Stimulated activated naive CD8-positive, alpha-beta T cell treated with anti-CD3 and anti-CD28 coated beads, Interleukin-15, amount 100 ng/mL, for 72 hours (primary cell): ENCODE measurements around the gene ACSL3.
"Not testable (repeated sequence)": the region's sequence is repeated elsewhere in the genome, so short reads cannot be mapped to it uniquely, and the experiment has no call there.

Source experiments
- ATAC-seq: fragments of 150-1000 bp; cut with Tn5 transposase; 2 replicates; pipeline ENCODE4 v1.10.0; 2021; ENCODE audit warnings: mild to moderate bottlenecking, moderate library complexity
- DNase-seq, 2 donors: peaks; one replicate each; pipeline ENCODE4 v3.0.0; 2021 to 2022
- H3K27ac Mint-ChIP-seq, 2 donors: one replicate each; pipeline ENCODE4 v1.8.0; 2022; ENCODE audit warnings: mild to moderate bottlenecking in 2 of 2, mixed read lengths in 2 of 2, moderate library complexity in 2 of 2
- H3K27me3 Mint-ChIP-seq: one replicate; pipeline ENCODE4 v1.8.0; 2022; ENCODE audit warnings: mixed read lengths
- H3K4me1 Mint-ChIP-seq: one replicate; pipeline ENCODE4 v1.8.0; 2022; ENCODE audit warnings: mild to moderate bottlenecking, mixed read lengths
- H3K4me3 Mint-ChIP-seq, 2 donors: one replicate each; pipeline ENCODE4 v1.8.0; 2022; ENCODE audit warnings: mild to moderate bottlenecking in 2 of 2, mixed read lengths in 2 of 2, moderate library complexity in 1 of 2
- H3K9me3 Mint-ChIP-seq, 2 donors: one replicate each; pipeline ENCODE4 v1.8.0; 2022; ENCODE audit warnings: mixed read lengths in 2 of 2

ACSL3 gene

DNA sequence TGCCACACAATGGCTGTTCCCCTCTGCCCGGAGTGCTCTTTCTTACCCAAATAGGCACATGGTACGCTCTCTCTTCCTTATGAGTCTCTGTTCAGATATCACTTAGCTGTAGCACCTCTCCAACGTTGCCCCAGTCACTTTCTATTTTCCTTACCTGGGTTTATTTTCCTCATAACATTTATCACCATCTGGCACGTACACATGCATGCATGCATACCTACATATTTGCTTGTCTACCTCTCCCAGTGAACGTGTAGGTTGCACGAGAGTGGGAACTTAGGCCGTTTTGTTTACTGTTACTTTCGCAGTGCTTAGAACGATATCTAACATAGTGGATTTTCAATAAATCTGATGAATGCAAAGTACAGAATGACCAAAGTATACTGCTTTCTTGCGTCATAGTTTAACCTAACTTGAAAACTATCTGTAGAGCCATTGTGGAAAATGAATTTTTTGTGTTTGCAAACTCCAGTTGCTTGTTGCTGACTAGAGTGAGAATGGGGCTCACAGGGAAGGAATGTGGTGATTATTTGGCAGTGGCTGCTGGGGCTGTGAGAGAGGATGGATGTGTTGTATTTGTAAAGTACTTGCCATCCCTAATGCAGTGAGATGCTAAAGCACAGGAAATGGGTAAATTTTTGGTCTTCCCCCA lies 47.1 kb downstream of the ACSL3 start:
- ATAC-seq: no peak
- Mint-ChIP-seq H3K4me3 (no peak overlapping the region), H3K9me3 (no peaks in the 10 kb centered on the region), H3K27ac (peak overlapping the region in 1 of 2 donors; percentile 31), H3K27me3 (no peaks in the 10 kb centered on the region), H3K4me1 (peaks cover 43% of the 10 kb centered on the region)
- no peak for DNase-seq

DNA sequence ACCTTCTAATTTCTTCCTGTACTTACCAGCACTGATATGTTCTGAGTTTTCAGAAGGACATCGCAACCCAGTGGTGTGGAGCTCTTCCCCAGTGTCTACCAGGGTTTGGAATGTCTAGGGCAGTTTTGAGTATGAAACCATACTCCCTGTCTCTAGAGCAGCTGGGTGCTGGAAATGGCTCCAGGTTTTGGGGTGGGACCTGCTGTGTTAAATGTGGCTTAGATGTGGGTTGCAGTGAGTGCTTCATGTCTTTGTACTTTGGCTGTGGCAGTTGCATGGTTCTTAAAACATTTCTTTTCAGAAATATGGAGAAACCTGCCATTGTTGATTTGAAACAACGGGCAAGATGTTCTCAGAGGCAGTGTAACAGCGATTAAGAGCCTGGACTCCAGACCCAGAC lies 48.5 kb downstream of the ACSL3 start:
- H3K4me3 Mint-ChIP-seq: no peak overlapping the region
- DNase-seq (no peak), ATAC-seq (no peak)
- H3K27ac Mint-ChIP-seq: no peak overlapping the region
- H3K27me3 Mint-ChIP-seq: no peaks in the 10 kb centered on the region
- H3K9me3 Mint-ChIP-seq: no peaks in the 10 kb centered on the region
- H3K4me1 Mint-ChIP-seq: peaks cover 47% of the 10 kb centered on the region

DNA sequence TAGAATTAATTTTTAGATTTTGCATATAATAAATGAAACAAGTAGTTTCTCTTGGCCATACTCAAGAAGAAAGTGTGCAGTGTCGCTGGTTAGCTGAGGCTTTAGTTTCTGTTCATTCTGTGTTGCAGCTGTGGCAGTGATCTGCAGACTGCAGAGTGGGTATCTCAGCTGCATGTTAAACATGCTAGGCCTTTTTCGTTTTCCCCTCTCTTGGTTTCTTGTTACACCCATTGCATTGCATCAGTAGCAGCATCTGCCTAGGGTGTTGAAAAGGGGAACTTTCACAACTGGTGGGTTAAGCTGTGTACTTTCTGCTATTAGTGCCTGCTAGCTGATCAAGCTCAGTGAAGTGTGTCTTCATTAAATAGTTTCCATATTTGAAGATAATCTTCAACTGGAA lies 51.3 kb downstream of the ACSL3 start:
- Mint-ChIP-seq H3K27ac (peak overlapping the region in 1 of 2 donors; percentile 92), H3K9me3 (no peaks in the 10 kb centered on the region), H3K4me3 (peak overlapping the region in 1 of 2 donors; percentile 31), H3K27me3 (no peaks in the 10 kb centered on the region), H3K4me1 (peaks cover 32% of the 10 kb centered on the region)
- DNase-seq (peak; percentile 5 to 62), ATAC-seq (peak; percentile 100)

DNA sequence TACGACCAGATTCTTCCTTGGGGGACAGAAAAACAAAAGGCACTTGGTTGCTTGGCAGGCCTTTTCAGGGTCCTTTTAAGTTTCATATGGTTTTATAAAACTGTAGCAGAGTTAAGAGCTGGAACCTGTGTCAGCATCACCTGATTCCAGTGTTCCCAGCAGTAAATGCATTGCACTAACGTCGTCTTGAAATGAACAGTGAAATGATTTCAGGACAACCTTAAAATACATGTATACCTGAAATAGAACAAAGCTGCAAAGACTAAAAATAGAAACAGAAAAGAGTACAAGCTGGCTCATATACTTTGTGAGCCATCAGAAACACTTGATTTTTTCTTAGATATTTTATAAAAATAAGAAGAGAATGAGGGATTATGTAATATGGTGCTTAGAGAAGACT lies 51.9 kb downstream of the ACSL3 start:
- ATAC-seq (no peak), DNase-seq (no peak)
- no peak overlapping the region for H3K4me3 Mint-ChIP-seq
- H3K4me1 Mint-ChIP-seq: peaks cover 27% of the 10 kb centered on the region
- H3K9me3 Mint-ChIP-seq: no peaks in the 10 kb centered on the region
- peak overlapping the region; percentile 42 to 92 for H3K27ac Mint-ChIP-seq
- H3K27me3 Mint-ChIP-seq: no peaks in the 10 kb centered on the region

DNA sequence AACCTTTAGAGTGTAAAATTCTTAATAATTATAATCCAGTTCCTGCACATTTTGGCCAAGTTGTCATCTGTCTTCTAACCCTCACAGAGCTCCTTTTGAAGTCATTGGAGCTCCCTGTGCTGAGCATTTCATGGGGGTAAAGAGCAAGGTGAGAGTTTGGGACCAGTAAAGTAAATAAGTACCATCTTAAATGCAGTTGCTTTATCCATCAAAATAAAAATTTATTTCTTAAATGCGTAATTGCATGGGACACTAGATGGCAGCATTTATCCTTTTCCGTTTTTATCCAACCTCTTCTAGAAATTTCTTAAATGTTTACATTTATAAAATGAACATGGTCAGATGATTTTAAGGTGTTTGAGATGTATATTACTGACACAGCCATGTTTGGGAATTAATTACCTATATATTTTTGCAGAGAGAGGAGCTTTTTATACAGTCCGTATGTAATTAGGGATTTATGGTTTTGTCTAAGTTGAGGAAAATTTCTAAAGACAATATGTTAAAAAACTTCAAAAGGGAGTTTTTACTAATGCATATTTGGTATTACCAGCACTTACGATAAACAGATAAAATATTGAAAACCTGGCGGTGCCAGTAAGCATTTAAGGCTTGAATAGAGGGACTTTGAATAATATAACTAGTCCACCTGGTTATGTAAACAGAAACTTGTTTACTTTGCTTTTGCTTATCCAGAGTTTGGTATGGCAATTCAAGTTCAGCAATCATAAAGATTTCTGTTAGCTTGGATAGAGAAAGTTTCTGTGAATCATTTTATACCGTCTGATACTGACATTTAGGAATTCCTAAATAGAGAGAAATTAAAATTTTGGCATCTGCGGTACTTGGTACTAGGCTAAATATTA lies 54.5 kb downstream of the ACSL3 start:
- no peaks in the 10 kb centered on the region for H3K27me3 Mint-ChIP-seq
- DNase-seq (no peak), ATAC-seq (no peak)

DNA sequence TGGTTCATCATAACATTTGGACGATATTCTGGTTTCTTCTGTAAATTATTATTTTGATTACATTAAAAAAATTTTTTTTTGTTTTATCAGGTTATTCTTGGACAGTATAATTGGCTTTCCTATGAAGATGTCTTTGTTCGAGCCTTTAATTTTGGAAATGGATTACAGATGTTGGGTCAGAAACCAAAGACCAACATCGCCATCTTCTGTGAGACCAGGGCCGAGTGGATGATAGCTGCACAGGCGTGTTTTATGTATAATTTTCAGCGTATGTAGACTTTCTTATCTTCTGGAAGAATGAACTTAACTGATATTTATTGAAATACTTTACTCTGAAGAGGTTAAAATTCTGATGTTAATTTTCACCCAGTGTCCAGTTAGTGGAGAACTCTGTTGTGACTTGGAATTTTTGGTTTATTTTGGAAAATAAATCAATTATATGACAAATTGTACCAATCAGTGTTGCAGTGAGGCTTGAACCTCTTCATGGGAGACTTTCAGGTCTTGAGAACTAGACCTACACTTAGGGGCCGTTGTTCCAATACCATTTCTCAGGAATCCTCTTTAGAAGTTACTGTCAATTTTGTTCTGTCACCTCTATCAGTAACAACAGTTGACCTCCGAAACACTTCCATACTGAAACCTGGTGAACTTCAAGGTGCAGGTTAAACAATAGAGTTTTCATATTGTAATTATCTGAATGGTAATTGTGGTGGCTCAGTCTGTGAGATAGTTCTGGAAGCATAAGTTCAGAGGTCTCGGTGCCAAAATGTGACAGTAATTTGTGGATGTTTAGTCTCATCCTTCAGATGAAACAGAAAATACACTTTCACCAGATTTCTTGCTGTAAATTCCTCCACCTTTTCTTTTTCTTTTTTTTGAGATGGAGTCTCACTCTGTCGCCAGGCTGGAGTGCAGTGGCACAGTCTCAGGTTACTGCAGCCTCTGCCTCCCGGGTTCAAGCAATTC lies 55.7 kb downstream of the ACSL3 start:
- H3K4me3 Mint-ChIP-seq: no peak overlapping the region
- H3K4me1 Mint-ChIP-seq: peaks cover 20% of the 10 kb centered on the region
- H3K27me3 Mint-ChIP-seq: no peaks in the 10 kb centered on the region
- no peaks in the 10 kb centered on the region for H3K9me3 Mint-ChIP-seq
- H3K27ac Mint-ChIP-seq: no peak overlapping the region
- DNase-seq: no peak
- ATAC-seq: no peak

More for the DNA sequence above, 54.5 kb downstream of the ACSL3 start:
- no peak overlapping the region for H3K4me3 Mint-ChIP-seq
- peaks cover 26% of the 10 kb centered on the region for H3K4me1 Mint-ChIP-seq
- no peaks in the 10 kb centered on the region for H3K9me3 Mint-ChIP-seq
- no peak overlapping the region for H3K27ac Mint-ChIP-seq

DNA sequence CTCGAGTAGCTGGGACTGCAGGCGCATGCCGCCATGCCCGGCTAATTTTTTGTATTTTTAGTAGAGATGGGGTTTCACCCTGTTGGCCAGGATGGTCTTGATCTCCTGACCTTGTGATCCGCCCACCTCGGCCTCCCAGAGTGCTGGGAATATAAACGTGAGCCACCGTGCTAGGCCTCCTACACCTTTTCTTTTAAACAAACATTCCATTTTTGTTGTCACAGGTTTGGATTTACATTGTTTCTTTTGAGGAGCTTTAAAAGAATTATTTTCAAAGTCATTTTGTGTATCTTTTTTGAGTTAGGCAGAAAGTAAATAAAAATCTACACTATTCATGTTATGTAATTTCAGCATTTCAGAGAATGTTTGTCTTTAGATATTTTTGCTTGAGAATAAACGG lies 56.4 kb downstream of the ACSL3 start:
- not testable (repeated sequence) for H3K27ac Mint-ChIP-seq, ATAC-seq, DNase-seq, H3K4me3 Mint-ChIP-seq, H3K27me3 Mint-ChIP-seq, H3K9me3 Mint-ChIP-seq
- peaks cover 13% of the 10 kb centered on the region for H3K4me1 Mint-ChIP-seq

DNA sequence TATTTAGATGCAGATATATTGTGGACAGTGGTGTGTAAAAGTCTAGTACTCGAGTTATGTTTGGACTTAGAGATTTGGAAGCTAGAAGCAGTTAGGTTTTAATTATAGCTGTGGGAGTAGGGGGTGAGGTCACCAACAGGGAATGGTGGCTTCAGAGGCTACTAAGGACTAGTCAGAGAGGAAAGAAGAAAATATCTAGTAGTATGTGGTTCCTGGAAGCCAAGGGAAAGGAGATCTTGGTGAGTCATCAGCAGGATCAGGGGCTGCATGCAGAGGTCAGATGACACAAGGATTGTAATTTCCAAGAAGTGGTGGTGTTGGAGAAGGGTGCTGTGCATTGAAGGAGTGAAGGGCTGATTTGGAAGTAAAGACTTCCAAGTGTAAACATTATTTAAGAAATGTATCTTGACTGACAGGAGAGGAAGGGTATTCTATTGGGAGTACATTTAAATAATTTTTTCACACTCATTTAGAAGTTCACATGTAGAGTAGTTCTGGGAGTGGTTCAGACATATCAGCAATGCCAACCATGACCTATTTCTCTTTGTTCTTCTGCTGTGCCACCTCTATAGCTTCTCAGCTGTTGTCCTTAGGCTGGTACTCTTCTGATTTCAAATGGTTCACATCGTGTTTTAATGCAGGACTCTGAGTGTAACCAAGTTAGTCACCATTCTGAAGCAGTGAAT lies 59.1 kb downstream of the ACSL3 start:
- no peaks in the 10 kb centered on the region for H3K27me3 Mint-ChIP-seq
- no peak overlapping the region for H3K4me3 Mint-ChIP-seq
- peaks cover 6% of the 10 kb centered on the region for H3K4me1 Mint-ChIP-seq
- no peak overlapping the region for H3K27ac Mint-ChIP-seq
- DNase-seq: no peak
- no peak for ATAC-seq
- no peaks in the 10 kb centered on the region for H3K9me3 Mint-ChIP-seq

DNA sequence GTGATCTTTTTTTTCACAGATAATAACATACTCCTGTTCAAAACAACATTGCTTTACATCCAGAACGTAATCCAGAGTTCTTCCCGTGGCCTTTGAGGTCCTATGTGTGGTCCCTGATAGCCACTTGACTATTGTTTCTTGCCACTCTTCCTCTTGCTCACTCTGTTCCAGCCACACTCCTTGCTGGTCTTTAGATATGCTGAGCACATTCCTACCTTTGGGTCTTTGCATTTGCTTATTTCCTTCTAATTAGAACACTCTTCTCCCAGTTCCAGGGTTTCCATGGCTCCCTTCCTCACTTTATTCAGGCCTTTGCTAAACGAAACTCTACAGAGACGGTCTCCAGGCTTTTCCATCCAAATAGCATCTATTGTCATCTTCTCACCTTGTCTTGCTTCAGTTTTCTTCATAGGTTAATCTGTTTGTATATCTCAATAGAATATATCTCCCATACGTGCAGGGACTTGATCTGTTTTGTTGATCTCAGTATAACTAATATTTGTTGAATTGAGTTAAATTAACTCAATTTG lies 59.9 kb downstream of the ACSL3 start:
- H3K4me1 Mint-ChIP-seq: peaks cover 6% of the 10 kb centered on the region
- H3K4me3 Mint-ChIP-seq: no peak overlapping the region
- no peak overlapping the region for H3K27ac Mint-ChIP-seq
- no peaks in the 10 kb centered on the region for H3K27me3 Mint-ChIP-seq
- DNase-seq (no peak), ATAC-seq (no peak)
- no peaks in the 10 kb centered on the region for H3K9me3 Mint-ChIP-seq

DNA sequence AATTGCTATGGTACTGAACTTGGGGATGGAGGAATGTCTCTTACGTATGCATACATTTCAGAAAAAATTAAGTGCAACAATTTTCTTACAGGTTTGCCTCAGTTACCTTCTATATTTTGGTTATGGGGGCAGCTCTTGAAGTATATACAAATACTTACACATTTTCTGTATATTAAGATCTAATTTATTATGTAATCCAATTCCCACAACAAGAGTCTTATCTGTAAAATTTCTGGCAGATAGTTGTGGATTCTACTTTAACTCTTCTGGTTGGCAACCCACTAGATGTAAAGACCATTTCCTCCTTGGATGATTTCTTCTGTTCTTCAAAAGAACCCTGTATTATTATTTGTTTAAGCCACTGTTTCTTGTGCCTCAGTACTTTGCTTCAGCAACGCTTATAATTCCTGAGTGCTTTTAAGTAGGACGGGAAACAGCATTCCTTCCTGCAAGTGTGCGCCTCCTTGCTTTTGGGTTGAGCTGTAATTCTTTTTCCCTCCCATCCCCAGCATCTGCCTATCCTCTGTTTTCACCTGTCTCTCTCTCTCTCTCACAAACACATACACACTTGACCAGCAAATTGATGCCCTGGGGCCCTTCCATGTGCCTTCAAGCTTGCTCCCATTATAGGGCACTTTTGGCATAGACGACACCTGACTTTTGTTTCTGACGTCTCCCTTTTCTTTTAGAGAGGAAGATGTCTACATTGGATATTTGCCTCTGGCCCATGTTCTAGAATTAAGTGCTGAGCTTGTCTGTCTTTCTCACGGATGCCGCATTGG lies 61.4 kb downstream of the ACSL3 start:
- H3K4me1 Mint-ChIP-seq: peaks cover 6% of the 10 kb centered on the region
- no peak overlapping the region for H3K27ac Mint-ChIP-seq
- no peaks in the 10 kb centered on the region for H3K9me3 Mint-ChIP-seq
- ATAC-seq (no peak), DNase-seq (no peak)
- no peaks in the 10 kb centered on the region for H3K27me3 Mint-ChIP-seq
- no peak overlapping the region for H3K4me3 Mint-ChIP-seq

DNA sequence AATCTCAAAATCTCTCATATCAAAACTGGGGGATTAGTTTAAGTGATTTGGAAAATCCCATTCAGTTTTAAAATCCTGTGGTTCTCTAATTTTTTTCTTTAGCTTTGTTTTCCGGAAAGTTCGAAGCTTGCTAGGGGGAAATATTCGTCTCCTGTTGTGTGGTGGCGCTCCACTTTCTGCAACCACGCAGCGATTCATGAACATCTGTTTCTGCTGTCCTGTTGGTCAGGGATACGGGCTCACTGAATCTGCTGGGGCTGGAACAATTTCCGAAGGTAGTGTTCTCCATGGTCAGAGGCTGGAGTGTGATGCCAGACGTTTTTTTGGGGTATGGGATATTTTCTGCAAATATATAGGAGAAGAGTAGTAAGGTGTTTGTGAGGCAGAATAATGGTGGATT lies 66.1 kb downstream of the ACSL3 start:
- no peak for DNase-seq

DNA sequence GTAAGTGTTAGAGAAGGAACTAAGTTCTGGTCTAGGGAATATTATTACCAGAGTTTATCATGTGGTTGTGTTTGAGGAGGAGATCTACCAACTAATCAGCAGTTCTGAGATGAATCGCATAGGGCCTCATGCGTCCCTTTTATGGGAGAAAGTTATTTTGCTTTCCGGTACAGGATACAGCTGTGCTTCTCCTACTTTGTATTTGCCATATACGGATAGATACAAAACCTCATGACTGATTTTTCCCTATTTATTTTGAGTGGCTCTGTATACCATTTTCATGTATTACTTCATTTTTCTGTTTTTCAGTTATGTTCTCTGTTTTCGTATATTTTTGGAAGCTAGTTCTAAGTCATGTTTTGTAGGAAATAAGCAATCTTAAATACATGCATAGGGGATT lies 66.8 kb downstream of the ACSL3 start:
- no peak overlapping the region for H3K27ac Mint-ChIP-seq
- ATAC-seq: no peak
- no peak for DNase-seq
- H3K27me3 Mint-ChIP-seq: no peaks in the 10 kb centered on the region
- no peaks in the 10 kb centered on the region for H3K9me3 Mint-ChIP-seq
- H3K4me1 Mint-ChIP-seq: no peaks in the 10 kb centered on the region
- H3K4me3 Mint-ChIP-seq: no peak overlapping the region

More for the DNA sequence above, 66.1 kb downstream of the ACSL3 start:
- no peaks in the 10 kb centered on the region for H3K4me1 Mint-ChIP-seq
- H3K9me3 Mint-ChIP-seq: no peaks in the 10 kb centered on the region
- no peak overlapping the region for H3K4me3 Mint-ChIP-seq
- no peak overlapping the region for H3K27ac Mint-ChIP-seq
- no peaks in the 10 kb centered on the region for H3K27me3 Mint-ChIP-seq
- ATAC-seq: no peak

DNA sequence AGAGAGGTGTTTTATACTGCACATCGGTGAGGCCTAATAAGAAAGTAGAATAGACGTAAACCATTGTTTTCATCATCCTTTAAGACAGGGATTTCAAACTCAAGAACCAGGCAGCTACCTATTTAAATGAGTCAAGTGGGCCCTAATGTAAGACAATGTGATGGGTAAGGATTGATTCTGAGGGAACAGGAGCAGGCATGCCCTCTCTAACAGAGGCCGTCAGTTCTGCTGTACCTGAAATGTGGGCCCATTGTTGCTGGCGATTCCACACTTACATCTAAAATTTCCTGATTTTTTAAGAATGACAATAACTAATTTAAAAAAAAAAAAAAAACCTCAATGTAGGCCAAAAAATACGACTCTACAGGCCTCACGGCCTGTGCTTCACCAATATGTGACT lies 67.5 kb downstream of the ACSL3 start:
- DNase-seq (no peak), ATAC-seq (no peak)
- Mint-ChIP-seq H3K9me3 (no peaks in the 10 kb centered on the region), H3K27me3 (no peaks in the 10 kb centered on the region), H3K4me1 (no peaks in the 10 kb centered on the region), H3K27ac (no peak overlapping the region), H3K4me3 (no peak overlapping the region)

DNA sequence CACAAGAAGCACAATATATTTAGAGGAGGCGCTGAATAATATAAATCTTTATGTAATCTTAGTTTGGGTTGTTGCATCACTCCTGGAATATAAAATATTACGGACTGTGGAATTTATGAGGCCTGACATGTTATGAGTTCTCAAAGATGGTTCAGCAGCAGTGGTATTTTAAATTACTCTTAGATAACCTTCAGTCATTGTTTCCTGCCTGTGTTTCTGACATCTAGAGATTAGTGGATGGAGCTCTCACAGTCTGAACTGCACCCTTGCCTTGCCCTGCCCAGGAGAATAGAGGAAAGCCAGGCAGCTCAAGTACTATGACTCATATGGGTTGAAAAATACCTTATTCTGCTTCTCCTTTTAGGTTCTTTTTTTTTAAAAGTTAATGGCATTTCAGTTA lies 70.0 kb downstream of the ACSL3 start:
- no peak for DNase-seq
- no peaks in the 10 kb centered on the region for H3K27me3 Mint-ChIP-seq
- H3K27ac Mint-ChIP-seq: no peak overlapping the region
- no peaks in the 10 kb centered on the region for H3K9me3 Mint-ChIP-seq
- no peak for ATAC-seq
- H3K4me3 Mint-ChIP-seq: no peak overlapping the region
- no peaks in the 10 kb centered on the region for H3K4me1 Mint-ChIP-seq
